Activated T-cell treated with anti-CD3 and anti-CD28 coated beads for 1 hour (primary cell): ENCODE measurements around the gene SMIM13.
"Not testable (repeated sequence)": the region's sequence is repeated elsewhere in the genome, so short reads cannot be mapped to it uniquely, and the experiment has no call there.

Experiments
- DNase-seq: peaks from one replicate; pipeline ENCODE4 v3.0.0-alpha.2; 2020; ENCODE audit warnings: low read depth

Gene SMIM13

DNA sequence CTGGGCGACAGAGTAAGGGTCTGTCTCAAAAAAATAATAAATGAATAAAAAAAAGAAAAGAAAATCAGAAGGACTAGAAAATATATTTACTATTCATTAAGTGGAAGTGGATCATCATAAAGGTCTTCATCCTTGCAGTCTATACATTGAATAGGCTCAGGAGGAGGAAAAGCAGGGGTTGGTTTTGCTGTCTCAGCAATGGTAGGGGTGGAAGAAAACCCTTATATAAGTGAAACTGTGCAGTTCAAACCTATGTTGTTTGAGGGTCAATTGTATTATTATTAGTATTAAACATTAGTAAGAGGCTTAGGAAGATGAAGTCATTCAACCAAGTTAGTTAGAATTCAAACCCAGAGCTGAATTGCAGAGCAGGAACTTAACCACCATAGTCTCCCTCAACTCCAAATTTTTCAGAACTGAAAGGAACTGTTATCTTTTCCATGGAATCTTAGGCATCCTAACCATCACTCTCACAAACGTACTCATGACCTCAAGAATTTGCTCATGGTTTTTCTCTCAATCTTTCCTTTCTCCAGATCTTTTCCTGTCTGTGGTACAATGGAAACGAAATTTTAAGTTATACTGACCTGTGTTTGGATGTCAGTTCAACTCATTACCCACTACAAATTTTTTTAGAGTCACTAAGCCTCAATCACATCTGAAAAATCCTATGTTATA is 7.7 kb upstream of the SMIM13 start:
- DNase-seq: no peak

DNA sequence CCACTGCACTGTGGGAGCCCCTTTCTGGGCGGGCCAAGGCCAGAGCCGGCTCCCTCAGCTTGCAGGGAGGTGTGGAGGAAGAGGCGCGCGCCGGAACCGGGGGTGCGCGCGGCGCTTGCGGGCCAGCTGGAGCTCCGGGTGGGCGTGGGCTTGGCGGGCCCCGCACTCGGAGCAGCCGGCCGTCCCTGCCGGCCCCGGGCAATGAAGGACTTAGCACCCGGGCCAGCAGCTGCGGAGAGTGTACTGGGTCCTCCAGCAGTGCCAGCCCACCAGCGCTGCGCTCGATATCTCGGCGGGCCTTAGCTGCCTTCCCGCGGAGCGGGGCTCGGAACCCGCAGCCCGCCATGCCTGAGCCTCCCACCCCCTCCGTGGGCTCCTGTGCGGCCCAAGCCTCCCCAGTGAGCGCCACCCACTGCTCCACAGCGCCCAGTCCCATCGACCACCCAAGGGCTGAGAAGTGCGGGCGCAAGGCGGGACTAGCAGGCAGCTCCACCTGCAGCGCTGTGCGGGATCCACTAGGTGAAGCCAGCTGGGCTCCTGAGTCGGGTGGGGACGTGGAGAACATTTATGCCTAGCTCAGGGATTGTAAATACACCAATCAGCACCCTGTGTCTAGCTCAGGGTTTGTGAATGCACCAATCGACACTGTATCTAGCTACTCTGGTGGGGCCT is 6.4 kb upstream of the SMIM13 start:
- not testable (repeated sequence) for DNase-seq

DNA sequence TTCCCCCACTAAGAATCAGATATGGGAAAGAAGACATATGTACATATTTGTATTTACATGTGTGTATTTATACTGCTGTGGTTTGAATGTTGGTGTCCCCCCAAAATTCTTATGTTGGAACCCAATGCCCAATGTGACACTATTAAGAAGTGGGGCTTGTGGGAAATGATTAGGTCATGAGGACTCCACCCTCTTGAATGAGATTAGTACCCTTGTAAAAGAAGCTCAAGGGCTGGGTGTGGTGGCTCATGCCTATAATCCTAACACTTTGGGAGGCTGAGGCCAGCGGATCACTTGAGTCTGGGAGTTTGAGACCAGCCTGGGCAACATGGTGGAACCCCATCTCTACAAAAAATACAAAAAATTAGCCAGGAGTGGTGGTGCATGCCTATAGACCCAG is 3.9 kb upstream of the SMIM13 start:
- no peak for DNase-seq

DNA sequence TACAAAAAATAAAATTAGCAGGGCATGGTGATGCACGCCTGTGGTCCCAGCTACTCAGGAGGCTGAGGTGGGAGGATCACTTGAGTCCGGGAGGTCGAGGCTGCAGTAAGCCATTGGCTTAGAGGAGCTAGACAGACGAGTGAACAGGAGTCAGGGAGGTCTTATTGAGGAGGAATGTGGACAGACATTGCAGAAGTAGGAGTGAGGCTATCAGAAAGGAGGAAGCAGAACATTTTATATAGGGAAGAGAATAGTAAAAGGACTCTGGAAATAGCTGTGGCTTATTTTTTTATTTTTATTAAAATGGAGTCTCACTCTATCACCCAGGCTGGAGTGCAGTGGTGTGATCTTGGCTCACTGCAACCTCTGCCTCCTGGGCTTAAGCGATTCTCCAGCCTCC is 2.5 kb upstream of the SMIM13 start:
- DNase-seq: not testable (repeated sequence)

DNA sequence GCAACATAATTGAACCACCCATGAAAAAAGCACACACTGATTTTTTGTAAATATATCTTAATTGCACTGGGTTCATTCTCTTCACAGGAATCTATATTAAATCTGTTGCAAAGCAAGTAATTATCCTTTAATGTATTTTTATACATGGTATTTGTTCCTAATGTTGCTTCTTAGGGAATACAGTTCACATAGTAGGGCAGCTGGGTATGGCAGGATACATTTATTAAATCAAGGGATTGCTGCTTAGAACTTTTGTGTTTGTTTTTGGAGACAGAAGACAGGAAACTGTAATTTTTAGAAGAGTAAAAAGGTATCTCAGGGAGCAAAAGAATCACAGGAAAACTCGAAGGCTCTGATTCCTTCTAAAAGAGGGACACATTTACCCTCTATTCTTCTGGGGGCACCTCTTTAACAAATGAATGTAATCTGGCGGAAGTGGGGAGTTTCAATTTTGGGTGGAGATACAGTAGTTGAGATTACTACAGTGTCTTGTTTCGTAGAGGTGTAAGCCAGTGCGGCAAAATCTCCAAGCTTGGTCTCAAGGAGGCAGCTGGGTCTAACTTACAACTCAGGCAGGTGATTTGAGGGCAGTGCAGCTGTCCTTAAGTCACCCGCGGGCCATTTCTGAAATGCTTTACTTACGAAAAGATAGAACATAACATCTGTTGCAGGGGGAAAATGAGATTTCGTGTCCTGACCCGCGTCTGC is 812 bp upstream of the SMIM13 start:
- no peak for DNase-seq

DNA sequence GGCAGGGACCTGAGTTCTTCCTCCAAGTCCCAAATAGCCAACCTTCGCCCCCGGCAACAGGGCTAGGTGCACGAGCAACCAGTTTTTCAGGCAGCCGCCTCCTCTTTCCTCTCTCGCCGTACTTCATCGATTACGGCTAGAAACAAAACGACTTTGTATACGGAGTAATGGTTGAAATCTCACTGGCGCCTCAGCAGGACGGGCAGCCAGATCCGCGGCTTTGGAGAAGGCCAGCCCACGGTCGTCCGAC is 333 bp upstream of the SMIM13 start:
- DNase-seq: no peak

DNA sequence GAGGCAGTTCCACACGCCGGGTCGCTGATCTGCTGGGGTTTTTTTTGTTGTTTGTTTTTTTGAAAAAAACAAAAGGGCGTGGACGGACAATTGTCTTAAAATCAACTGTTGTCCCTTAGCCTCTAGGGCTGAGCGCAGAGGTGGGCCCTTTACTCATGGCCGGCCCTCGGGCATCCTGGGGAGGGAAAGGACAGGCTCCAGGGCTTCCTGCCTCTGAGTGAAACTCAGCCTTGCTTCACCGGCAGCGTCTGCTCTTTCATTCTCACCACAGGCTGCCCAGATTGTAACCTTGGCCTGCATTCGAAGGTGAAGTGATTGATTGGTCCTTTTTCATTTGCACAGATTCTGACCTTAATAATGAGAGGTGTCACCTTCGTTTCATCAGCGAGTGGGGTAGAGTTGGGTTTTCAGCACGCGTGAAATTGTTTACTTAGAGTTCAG is 797 bp downstream of the SMIM13 start:
- peak; percentile 26 for DNase-seq

DNA sequence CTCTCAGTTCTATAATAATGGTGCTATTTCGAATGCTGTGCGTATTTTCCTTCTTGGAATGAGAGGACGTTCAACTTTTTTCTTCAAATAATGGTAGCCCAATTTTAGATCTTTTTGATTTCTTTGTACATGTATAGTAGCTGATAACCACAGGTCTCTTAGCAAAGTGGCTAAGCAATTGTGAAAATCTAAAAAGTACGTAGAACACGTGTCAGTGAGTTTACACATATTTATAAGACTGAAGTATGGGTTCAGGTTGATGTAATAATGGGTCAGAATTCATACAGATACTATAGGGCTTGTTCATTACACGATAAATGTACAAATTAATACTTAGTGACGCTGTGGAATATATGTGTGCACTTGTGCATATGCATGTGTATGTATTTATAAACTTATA is 1.3 kb downstream of the SMIM13 start:
- DNase-seq: no peak

DNA sequence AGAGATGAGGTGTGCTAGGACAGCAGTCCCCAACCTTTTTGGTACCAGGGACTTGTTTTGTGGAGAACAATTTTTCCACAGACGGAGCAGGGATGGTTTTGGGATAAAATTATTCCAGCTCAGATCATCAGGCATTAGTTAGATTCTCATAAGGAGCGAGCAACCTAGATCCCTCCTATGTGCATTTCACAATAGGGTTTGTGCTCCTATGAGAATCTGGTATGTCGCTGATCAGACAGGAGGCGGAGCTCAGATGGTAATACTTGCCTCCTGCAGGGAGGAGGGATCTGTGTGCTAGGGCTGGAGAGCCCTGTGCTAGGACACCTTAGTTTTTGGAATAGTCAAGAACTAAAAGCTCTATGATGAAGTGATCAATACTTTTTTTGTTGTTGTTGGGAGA is 2.5 kb downstream of the SMIM13 start:
- DNase-seq: no peak

DNA sequence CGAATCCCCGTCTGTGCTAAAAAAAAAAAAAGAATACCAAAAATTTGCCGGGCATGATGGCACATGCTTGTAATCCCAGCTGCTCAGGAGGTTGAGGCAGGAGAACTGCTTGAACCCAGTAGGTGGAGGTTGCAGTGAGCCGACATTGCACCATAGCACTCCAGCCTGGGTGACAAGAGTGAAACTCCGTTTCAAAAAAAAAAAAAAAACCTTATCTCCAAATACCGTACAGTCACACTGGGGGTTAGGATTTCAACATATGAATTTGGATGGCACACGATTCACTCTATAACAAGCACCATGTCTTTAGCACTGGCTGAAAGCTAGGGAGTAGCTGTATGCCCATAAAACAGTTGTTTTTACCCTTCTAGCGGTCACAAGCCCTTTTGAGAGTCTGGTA is 3.8 kb downstream of the SMIM13 start:
- no peak for DNase-seq

DNA sequence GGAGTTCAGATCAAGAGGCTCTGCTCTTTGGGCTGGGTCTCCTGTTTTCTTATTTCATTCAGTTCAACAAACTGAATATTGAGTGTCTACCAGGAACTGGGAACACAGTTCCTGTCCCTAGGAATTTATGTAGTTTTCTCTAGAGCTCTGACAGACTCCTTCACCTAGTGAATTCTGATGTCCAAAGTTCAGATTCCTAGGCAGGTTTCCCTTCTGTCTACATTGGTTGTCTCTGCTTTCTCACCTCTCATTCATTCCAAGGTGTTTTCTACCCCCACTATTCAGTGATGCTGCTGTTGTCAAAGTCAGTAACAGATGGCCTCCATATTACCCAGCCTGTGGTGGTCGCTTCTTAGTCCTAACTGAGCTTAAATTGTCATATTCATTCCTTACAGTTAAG is 4.4 kb downstream of the SMIM13 start:
- DNase-seq: no peak

DNA sequence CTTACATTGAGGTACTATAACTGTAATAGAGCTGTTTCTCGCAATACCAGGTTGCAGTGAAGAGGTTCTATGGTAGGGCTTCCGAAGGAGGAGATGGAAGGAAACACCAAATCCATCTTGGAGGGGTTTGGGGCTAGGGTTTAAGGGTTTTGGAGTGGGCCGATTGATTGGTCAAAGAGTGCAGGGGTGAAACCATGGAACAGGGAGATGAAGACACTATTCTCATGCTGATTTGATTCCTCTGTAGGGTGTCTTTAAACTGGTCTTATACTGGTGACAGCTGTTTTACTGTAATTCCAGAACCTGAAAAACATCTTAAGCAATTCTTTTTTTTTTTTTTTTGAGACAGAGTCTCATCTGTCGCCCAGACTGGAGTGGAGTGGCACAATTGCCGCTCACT is 7.8 kb downstream of the SMIM13 start:
- no peak for DNase-seq

DNA sequence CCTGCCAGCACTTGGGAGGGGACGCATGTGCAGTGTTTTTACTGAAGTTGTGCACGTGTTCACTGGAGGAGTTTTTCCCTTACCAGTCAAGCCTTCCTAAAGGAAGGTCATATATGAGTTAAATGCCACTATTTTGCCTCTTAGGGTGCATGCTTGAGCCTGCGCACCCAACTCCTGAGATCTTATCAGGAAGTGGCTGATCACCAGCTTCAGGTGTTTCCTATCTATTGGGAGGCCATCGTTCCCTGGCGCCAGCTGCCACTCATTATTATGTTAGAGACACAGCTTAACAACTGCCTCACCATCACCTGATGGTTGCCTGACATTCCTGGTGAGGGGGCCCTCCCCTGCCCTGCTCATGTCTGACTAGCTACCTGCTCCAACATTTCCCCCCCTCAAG is 9.4 kb downstream of the SMIM13 start:
- DNase-seq: no peak

DNA sequence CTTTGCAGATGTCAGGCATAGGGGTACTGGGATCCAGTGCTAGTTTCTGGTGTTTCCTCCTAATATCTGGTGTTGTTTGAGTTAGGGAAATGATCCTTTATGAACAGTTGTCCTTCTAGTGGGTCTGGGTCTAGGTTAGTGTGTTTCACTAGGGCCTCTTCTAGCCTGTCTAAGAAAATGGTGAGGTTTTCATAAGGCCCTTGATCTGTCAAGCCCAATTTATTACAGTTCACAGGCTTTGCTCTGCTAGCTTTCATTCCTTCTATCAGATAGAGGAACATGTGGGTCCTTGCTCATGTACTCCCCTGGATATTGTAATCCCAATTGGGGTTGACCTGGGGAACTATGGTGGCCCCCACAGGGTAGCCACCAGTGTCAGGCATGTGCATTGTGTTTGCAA is 15.1 kb downstream of the SMIM13 start:
- no peak for DNase-seq

DNA sequence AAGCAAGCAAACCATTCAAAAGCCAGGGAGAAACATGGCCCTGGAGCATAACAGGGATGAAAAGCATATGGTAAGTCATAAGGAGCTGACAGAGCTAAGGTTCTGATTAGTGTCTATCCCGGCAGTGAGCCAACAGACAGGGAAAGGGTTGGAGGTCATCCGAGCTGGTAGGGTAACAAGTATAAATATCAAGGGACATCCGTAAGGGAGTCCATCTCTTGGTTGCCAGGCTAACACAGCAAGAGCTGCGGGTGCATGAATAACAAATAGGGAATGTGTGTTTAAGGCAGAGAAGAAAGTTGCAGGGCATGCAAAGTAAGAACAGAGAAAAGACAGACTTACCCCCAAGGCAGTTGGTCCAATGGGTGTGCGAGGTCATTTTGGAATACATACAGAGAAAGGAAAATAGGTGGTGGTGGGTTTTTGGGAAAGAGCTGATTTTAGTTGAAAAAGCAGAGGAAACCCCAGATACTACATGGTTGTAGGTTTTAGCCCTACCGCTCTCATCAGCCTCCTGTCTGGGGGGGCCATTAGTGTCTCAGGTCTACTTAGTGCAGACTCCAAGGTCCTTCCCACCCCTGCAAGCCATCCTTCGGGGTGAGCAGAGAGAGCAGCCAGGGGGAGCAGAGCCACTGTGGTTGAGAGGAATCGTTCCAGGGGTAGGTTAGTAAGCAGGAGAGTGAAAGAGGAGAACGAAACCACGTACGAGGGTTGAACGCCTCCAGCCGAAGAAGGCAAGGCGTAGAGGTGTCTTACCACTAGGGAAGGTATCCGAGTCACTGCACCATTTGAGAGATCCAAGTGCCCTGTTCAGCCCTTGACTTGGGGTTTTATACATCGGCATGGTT is 17.5 kb downstream of the SMIM13 start, which contains the start of gene ERVFRD-1:
Gene ERVFRD-1, minus strand, starts transcription at position 805 of the 848 bp plus-strand sequence. CDS start 6,415 bp downstream, outside the sequence.
- no peak for DNase-seq

DNA sequence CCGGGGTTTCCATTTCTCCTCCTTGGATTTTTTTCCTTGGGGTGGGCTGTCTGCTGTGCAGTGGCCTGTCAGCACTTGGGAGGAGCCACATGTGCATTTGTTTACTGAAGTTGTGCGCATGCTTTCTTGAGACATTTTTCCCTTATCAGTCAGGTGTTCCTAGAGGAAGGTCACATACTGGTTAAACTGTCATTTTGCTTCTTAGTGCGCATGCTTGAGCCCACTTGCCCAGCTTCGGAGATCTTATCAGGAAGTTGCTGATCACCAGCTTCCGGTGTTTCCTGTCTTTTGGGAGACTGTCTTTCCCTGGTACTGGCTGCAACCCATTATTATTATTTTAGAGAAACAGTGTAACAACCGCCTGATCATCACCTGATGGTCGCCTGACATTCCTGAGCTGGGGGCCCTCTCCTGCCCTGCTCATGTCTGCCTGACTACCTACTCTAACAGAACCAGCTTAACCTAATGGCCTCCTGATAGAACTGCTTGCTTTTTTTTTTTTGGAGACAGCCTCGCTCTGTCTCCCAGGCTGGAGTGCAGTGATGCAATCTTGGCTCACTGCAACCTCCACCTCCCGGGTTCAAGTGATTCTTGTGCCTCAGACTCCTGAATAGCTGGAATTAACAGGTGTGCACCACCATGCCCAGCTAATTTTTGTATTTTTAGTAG is 18.3 kb downstream of the SMIM13 start:
- no peak for DNase-seq

DNA sequence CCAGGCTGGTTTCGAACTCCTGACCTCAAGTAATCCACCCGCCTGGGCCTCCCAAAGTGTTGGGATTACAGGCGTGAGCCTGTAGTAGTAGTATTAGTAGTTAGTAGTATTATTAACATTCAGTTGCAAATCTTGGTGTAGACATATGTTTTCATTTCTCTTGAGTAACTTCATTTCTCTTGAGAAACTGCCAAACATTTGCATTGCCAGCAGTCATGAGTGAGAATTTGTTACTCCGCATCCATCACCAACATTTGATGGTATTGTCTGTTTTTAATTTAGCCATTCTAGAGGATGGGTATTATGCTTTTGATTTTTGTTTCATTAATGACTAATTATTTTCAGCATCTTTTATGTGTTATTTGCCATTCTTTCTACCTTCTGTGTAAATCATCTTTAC is 19.4 kb downstream of the SMIM13 start:
- DNase-seq: no peak

DNA sequence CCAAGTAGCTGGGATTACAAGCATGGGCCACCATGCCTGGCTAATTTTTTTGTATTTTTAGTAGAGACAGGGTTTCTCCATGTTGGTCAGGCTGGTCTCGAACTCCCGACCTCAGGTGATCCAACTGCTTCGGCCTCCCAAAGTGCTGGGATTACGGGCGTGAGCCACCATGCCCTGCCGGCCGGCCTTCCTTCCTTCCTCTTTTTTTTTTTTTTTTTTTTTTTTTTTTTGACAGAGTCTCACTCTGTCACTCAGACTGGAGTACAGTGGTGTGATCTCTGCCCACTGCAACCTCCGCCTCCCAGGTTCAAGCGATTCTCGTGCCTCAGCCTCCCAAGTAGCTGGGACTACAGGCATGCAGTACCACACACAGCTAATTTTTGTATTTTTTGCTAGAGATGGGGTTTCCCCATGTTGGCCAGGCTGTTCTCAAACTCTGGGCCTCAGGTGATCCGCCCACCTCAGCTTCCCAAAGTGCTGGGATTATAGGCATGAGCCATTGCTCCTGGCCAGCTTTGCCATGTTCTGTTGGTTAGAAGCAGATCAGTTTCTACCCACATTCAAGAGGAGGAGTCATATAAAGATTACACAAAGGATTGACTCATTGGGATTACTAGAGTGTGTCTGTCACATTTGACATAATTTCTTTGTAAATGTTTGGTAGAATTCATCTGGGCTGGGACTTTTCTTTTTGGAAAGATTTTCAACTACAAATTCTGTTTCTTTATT is 22.3 kb downstream of the SMIM13 start:
- not testable (repeated sequence) for DNase-seq

DNA sequence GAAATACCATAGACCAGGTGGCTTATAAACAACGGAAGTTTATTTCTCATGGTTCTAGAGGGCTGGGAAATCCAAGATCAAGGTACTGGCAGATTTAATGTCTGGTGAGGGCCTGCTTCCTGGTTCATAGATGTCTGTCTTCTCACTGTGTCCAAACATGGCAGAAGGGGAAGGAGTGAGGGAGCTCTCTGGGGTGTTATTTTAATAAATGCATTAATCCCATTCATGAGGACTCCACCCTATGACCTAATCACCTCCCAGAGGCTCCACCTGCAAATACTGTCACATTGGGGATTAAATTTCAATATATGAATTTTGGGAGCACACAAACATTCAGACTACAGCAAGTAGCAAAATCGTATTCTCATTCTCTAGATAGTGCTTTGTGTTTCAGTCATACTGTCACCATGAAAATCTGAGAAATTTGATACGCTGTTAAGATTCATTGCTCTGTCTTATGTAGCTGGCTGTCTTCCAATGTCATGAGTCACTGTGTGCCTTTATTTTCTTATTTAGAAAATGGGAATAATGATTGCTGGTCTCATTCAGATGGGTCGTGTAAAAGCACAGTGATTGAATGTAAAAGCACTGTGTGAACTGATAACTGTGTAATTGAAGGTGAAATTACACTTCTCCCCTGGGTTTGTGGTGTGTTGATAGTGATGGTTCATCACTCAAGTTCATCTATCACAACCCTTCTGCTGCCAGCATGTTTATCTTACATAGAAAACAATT is 26.8 kb downstream of the SMIM13 start:
- no peak for DNase-seq

DNA sequence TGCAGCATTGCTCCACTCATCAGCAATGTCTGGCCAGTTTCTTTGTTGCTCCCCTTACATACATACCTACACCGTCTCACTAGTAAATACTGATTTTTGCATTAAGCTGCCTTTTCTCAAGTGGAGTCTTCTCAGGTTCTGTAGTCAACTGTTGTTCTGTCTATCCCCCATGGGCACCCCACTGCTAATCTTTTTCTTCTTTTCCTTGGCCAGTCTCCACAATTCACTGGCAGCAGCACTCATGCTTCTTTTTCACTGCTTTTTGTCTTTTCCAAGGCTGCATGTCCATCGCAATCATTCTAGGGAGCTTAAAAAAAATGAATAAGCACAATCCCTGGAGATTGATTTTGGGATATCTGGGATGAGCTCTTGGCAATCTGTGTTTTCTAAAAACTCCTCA is 28.2 kb downstream of the SMIM13 start:
- no peak for DNase-seq

DNA sequence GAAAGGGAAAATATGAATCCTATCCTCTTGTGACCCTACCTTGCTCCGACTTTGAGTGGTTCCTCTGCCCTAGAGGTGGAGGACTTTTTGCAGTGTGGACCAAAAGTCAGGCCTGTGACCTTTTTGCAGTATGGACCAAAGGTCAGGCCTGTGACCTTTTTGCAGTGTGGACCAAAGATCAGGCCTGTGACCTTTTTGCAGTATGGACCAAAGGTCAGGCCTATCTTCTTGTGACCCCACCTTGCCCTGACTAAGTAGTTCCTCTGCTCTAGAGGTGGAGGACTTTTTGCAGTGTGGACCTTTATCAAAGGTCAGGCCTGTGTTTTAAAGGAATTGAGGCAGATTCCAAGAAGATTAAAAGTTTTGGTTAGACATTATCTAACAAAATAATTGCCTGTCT is 28.7 kb downstream of the SMIM13 start:
- no peak for DNase-seq
